Activated CD4-positive, alpha-beta T cell treated with anti-CD3 and anti-CD28 coated beads, Interleukin-2, Interleukin-4, amounts not matched to agents 100 ng/mL and 50 ng/mL, durations not matched to agents 16 hours and 8 hours (primary cell): ENCODE measurements around the gene SOX1.

Source experiments
- DNase-seq: peaks from one replicate; pipeline ENCODE4 v3.0.0-alpha.2; 2020; ENCODE audit warnings: low spot score

The SOX1 gene

GRCh38 chr13:112058941-112059340 is 8.0 kb upstream of the SOX1 start:
- no peak for DNase-seq

GRCh38 chr13:112059457-112060281 is 7.3 kb upstream of the SOX1 start:
- DNase-seq, result no peak

- no peak for DNase-seq
These were observed 6.6 kb upstream of the SOX1 start for GRCh38 chr13:112060282-112060830.

- no peak for DNase-seq
These were observed 6.0 kb upstream of the SOX1 start for GRCh38 chr13:112060899-112061366.

DNA sequence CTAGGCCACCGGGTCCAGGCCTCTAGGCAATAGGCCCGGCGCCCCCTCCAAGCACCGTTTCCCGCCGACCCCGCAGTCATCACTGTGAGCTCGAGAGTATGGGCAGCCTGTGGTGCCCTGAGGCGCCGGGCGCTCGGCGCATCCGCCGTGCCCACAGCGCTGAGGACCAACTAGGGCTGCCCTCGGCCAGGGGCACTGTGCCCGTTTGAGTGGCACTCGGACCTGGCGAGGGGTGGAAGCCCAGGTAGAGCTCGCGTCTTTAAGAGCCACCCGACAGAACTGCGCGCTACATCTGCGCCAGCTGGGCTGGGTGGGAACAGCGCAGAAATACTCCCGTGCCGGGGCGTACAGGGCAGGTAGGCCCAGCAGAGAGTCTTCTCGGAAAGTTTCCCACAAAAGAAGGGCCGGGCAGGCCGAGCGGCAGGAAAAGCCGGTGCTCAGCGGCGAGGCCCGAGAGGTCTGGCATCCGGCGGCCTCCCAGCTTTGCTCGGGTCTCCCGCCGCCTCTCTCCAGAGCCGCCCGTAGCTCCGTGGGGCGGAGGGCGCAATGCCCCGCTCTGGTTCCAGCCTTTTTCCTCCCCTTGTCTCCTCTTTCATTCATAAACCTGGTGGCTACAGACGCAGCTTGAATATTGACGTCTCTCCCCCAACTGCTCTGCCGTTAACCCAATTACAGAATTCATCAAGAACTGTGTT is 5.4 kb upstream of the SOX1 start:
- no peak for DNase-seq

- no peak for DNase-seq
These were observed 4.8 kb upstream of the SOX1 start for GRCh38 chr13:112062072-112062567.

- DNase-seq, result no peak
These were observed 4.1 kb upstream of the SOX1 start for GRCh38 chr13:112062571-112063570.

DNA sequence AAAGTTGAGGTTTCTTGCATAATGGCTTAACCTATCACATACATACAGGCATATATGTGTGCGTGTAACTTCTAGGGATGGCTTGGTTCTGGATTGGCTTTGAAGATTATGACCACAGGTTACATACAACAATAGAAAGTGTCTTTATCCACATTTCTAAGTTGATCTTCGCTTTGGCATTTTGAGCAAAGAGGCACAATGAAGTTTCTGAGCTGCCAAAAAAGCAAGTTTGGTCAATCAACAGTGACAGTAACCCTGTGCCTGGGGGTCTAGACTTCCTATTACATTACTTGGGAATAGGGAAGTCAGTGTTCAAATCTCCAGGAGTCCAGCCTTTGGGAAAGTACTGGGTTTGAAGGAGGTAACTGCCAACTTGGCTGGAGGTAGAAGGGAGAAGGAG is 3.1 kb upstream of the SOX1 start:
- no peak for DNase-seq

GRCh38 chr13:112064222-112064621 is 2.7 kb upstream of the SOX1 start:
- DNase-seq, result no peak

GRCh38 chr13:112065521-112065866 is 1.5 kb upstream of the SOX1 start:
- DNase-seq, result no peak

DNA sequence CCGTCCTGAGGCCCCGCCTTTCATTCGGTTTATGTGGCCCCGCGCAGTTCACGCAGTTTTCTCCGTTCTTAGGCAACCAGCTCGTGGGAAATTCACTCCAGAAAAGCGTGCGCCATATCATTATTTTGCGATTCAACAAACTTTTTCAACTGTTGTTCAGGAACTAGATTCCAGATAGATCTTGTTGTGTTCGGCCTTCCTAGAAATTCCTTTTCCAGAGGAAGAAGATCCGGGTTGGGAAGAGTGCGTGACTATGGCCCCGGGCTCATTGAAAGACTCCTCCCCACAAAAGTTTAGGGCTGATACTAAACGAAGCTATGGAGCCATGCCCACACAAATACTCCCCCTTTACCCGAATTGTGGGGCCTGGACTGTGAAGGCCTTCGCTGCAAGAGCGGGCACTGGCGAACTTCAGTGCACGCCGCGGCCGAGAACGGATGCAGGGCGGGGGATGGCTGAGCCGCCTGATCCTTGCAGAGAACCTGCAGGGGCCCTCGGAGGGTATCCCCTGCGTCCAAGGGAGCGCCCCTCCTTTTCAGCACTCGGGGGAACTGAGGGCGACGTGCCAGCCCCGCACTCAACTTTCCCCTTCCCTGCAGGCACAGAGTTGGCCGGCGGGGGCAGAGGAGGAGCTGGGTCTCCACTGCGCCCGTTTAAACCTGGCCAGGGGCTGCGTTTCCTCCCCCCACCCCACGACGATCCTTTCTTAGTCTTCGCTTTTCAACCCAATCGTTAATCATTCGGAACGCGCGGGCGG is 904 bp upstream of the SOX1 start:
- DNase-seq, result no peak

- DNase-seq, result peak; percentile 35
These were observed 335 bp upstream of the SOX1 start for GRCh38 chr13:112066624-112067004.

DNA sequence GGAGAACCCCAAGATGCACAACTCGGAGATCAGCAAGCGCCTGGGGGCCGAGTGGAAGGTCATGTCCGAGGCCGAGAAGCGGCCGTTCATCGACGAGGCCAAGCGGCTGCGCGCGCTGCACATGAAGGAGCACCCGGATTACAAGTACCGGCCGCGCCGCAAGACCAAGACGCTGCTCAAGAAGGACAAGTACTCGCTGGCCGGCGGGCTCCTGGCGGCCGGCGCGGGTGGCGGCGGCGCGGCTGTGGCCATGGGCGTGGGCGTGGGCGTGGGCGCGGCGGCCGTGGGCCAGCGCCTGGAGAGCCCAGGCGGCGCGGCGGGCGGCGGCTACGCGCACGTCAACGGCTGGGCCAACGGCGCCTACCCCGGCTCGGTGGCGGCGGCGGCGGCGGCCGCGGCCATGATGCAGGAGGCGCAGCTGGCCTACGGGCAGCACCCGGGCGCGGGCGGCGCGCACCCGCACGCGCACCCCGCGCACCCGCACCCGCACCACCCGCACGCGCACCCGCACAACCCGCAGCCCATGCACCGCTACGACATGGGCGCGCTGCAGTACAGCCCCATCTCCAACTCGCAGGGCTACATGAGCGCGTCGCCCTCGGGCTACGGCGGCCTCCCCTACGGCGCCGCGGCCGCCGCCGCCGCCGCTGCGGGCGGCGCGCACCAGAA is 1.1 kb downstream of the SOX1 start:
- DNase-seq, result no peak

DNA sequence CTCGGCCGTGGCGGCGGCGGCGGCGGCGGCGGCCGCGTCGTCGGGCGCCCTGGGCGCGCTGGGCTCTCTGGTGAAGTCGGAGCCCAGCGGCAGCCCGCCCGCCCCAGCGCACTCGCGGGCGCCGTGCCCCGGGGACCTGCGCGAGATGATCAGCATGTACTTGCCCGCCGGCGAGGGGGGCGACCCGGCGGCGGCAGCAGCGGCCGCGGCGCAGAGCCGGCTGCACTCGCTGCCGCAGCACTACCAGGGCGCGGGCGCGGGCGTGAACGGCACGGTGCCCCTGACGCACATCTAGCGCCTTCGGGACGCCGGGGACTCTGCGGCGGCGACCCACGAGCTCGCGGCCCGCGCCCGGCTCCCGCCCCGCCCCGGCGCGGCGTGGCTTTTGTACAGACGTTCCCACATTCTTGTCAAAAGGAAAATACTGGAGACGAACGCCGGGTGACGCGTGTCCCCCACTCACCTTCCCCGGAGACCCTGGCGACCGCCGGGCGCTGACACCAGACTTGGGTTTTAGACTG is 1.7 kb downstream of the SOX1 start:
- DNase-seq, result no peak

DNA sequence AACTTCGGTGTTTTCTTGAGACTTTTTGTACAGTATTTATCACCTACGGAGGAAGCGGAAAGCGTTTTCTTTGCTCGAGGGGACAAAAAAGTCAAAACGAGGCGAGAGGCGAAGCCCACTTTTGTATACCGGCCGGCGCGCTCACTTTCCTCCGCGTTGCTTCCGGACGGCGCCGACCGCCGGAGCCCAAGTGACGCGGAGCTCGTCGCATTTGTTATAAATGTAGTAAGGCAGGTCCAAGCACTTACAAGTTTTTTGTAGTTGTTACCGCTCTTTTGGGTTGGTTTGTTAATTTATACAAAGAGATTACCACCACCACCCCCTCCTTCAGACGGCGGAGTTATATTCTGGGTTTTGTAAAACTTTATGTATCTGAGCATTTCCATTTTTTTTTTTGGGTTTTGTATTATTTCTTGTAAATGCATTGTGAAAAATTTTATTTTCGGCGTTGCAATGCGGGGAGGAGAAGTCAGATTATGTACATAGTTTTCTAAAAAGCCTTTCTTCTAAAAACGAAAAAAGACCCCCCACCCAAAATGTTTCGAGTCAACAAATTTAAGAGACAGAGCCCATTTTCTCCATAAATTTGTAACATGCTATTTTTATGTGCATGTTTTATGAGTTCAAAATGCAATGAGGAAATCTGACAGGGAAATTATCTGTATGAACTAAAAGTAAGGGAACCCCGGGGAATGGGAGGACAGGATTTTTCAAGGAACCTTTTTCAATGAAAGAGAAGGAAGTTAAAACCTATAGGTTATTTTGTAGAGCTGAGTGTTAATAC is 2.3 kb downstream of the SOX1 start:
- DNase-seq, result no peak

GRCh38 chr13:112069845-112070251 is 2.9 kb downstream of the SOX1 start:
- DNase-seq, result no peak

DNA sequence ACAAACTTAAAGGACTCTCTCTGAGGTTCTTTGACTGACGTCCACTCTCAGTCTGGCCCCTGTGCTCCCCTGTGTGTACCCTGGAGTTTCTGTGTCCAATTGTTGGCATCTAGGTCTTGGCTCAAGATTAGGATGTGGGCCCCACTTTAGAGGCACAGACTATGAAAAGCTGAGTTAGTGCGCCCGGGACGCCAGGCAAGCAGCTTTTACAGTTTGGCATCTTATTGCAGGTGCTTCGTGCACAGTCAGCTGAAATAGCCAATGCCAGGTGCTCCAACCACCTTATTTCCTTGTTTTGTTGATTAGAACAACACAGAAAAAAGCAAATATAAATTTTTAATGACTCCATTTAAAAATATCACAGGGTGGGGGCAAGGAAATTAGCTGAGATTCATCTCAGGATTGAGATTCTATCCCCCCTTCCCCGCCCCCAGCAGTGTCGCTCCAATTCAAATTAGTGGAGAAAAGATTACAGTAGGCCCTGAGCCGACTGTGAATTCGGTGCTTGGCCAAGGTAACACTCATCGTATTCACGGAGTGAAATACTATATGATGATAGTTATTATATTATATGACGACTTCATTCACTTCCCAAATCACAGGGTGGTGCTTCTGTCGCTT is 4.3 kb downstream of the SOX1 start:
- DNase-seq, result no peak

- DNase-seq, result no peak
These were observed 5.0 kb downstream of the SOX1 start for GRCh38 chr13:112071723-112072533.
